K562 (cell line): ENCODE measurements around the gene RUFY2. TPM values are rescaled to one million over a fixed set of nuclear protein-coding genes. Genes with fewer than 3 reads are reported as not detected.

ENCODE experiments used
- ARID2 ChIP-seq: fragments of 450-650 bp; IDR thresholded peaks from 2 replicates; pipeline ENCODE4 v1.6.1; 2017; ENCODE audit warnings: antibody characterized with exemption, mild to moderate bottlenecking
- HDAC8 ChIP-seq: fragments of 450-650 bp; IDR thresholded peaks from 2 replicates; pipeline ENCODE4 v1.6.1; 2016; ENCODE audit warnings: mild to moderate bottlenecking, missing genetic modification characterization, moderate library complexity, missing compliant biosample characterization
- KLF13 ChIP-seq: fragments of 450-650 bp; IDR thresholded peaks from 2 replicates; pipeline ENCODE4 v1.6.1; 2016; ENCODE audit warnings: missing genetic modification characterization, low read depth, mild to moderate bottlenecking, missing compliant biosample characterization, moderate library complexity, borderline replicate concordance
- NBN ChIP-seq: fragments of 450-650 bp; IDR thresholded peaks from 2 replicates; pipeline ENCODE4 v1.6.1; 2016; ENCODE audit warnings: low read depth, mild to moderate bottlenecking
- TCF7L2 ChIP-seq: fragments of 150-350 bp; IDR thresholded peaks from 2 replicates; pipeline ENCODE4 v1.6.1; 2016; ENCODE audit warnings: low read depth, mild to moderate bottlenecking, low read length, moderate library complexity
- ZNF212 ChIP-seq: fragments of 450-650 bp; formaldehyde crosslinking; IDR thresholded peaks from 2 replicates; pipeline ENCODE4 v1.4.0; 2020; ENCODE audit warnings: mild to moderate bottlenecking
- ZNF253 ChIP-seq: fragments of 250-450 bp; sonication (Bioruptor Pico); conservative IDR thresholded peaks from 2 replicates; pipeline ENCODE4 v1.6.1; 2021; ENCODE audit warnings: mild to moderate bottlenecking
- ZNF316 ChIP-seq: fragments of 450-650 bp; IDR thresholded peaks from 2 replicates; pipeline ENCODE4 v1.6.1; 2016
- polyA plus RNA-seq, 8 experiments: library from polyadenylated mRNA; depleted of rRNA in 4 of 8; stranded (reverse) in 5 of 8; unstranded in 3 of 8; fragments of >200 nt; fragmentation: Nextera tagmentation in 2 of 8; fragmentation: Illumina TruSeq in 1 of 8; extraction: Ambion mirVana in 2 of 8; extraction: Trizol in 1 of 8; gene quantifications; 2 replicates each; pipeline versions ENCODE4 v1.2.1 to v1.2.3, GENCODE V29; 2011 to 2014; ENCODE audit warnings: inconsistent platforms in 1 of 8, missing spikeins in 1 of 8
- total RNA-seq, 7 experiments: library from RNA; depleted of rRNA in 6 of 7; stranded (reverse); fragments of >200 nt in 6 of 7; fragmentation: Illumina TruSeq in 2 of 7; extraction: Trizol in 2 of 7; gene quantifications; 2 replicates each; pipeline versions ENCODE4 v1.2.1 to v1.2.3, GENCODE V29; 2011 to 2021; ENCODE audit warnings: low replicate concordance in 1 of 7
- TF ChIP-seq, protein P1 (sequence below): sonication (generic); formaldehyde crosslinking; IDR thresholded peaks from 2 replicates; pipeline ENCODE4 v1.8.0; 2023; ENCODE audit warnings: missing genetic modification reagents, mild to moderate bottlenecking, borderline replicate concordance
- TF ChIP-seq, protein P2 (sequence below), 2 experiments: fragments of 450-650 bp in 1 of 2; sonication (generic) in 1 of 2; formaldehyde crosslinking in 1 of 2; IDR thresholded peaks in 1 of 2; conservative IDR thresholded peaks in 1 of 2; 2 replicates each; pipeline versions ENCODE4 v1.6.1 to v1.8.1; 2016 to 2023; ENCODE audit warnings: mild to moderate bottlenecking in 2 of 2, moderate library complexity in 2 of 2, inconsistent platforms in 1 of 2, missing genetic modification reagents in 1 of 2
- TF ChIP-seq, protein P3 (sequence below): fragments of 250-450 bp; sonication (Bioruptor Pico); IDR thresholded peaks from 2 replicates; pipeline ENCODE4 v1.5.0; 2021; ENCODE audit warnings: mild to moderate bottlenecking, moderate library complexity
- TF ChIP-seq, protein P4 (sequence below): sonication (generic); formaldehyde crosslinking; IDR thresholded peaks from 2 replicates; pipeline ENCODE4 v1.8.1; 2023; ENCODE audit warnings: mild to moderate bottlenecking, missing genetic modification reagents, moderate library complexity
- TF ChIP-seq, protein P5 (sequence below), 2 experiments: fragments of 250-450 bp in 1 of 2; fragments of 450-650 bp in 1 of 2; sonication (Bioruptor Pico) in 1 of 2; IDR thresholded peaks; 2 replicates each; pipeline versions ENCODE4 v1.6.1 to v1.8.0; 2016 to 2021; ENCODE audit warnings: mild to moderate bottlenecking in 2 of 2, moderate library complexity in 2 of 2, missing compliant biosample characterization in 1 of 2, missing genetic modification characterization in 1 of 2

Gene RUFY2
- total and polyA plus RNA-seq, 9 of the 15 experiments (the other 6 are each of a cell fraction or from before 2014, with no cell fraction given): 3.7 to 20.1 (median 12.6) TPM

DNA sequence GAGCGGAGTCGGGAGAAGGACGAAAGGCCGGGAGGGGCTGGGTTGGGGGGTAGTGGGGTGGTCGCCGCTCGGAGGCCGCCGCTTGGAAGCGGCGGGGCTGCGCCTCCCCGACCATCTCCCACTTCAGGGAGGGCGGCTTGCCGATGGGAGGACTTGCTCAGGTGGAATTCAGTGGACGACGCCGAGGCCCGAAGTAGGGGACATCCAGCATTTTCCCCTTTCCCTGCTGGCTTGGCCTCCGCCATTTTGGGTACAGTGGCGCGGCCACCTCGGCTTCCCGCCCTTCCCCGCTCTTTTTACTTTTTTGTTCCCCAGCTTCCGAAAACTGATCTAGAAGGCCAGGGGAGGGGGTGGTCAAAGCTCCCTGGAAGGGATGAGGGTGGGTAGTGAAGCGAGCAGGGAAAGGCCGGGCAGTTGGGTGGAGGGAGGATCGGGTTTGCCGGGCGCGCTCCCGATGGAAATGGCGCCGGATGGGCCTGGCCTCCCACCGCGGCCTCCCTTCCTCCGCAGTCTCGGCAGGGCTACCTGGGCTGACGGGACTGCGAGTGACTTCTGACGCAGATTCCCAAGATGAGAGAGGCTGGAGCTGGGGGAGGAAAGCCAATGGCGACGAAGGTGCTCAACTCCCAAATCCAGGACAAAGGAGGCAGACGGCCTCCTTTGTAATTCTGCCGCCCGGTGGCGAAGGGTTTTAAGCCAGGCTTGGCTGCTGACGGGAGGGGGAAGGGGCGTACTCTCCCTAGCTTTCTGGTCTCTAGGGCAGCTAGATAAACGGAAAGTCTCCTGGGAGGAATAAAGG, 74.6 kb downstream of the RUFY2 start, which contains the start of gene PBLD (continued):
- TF ChIP-seq NBN (peak; percentile 95), ARID2 (no peak; the same call in 1 of the 2 replicates), ZNF316 (peak; percentile 34; the same call in 1 of the 2 replicates), KLF13 (peak; percentile 83), ZNF212 (CRISPR knock-in tag) (0 out of 2 replicates have a peak, but pooled peaks have one; percentile 15), ZNF253 (CRISPR knock-in tag) (no peak), HDAC8 (tag) (no peak), TCF7L2 (no peak)
- TF ChIP-seq, protein P1, sequence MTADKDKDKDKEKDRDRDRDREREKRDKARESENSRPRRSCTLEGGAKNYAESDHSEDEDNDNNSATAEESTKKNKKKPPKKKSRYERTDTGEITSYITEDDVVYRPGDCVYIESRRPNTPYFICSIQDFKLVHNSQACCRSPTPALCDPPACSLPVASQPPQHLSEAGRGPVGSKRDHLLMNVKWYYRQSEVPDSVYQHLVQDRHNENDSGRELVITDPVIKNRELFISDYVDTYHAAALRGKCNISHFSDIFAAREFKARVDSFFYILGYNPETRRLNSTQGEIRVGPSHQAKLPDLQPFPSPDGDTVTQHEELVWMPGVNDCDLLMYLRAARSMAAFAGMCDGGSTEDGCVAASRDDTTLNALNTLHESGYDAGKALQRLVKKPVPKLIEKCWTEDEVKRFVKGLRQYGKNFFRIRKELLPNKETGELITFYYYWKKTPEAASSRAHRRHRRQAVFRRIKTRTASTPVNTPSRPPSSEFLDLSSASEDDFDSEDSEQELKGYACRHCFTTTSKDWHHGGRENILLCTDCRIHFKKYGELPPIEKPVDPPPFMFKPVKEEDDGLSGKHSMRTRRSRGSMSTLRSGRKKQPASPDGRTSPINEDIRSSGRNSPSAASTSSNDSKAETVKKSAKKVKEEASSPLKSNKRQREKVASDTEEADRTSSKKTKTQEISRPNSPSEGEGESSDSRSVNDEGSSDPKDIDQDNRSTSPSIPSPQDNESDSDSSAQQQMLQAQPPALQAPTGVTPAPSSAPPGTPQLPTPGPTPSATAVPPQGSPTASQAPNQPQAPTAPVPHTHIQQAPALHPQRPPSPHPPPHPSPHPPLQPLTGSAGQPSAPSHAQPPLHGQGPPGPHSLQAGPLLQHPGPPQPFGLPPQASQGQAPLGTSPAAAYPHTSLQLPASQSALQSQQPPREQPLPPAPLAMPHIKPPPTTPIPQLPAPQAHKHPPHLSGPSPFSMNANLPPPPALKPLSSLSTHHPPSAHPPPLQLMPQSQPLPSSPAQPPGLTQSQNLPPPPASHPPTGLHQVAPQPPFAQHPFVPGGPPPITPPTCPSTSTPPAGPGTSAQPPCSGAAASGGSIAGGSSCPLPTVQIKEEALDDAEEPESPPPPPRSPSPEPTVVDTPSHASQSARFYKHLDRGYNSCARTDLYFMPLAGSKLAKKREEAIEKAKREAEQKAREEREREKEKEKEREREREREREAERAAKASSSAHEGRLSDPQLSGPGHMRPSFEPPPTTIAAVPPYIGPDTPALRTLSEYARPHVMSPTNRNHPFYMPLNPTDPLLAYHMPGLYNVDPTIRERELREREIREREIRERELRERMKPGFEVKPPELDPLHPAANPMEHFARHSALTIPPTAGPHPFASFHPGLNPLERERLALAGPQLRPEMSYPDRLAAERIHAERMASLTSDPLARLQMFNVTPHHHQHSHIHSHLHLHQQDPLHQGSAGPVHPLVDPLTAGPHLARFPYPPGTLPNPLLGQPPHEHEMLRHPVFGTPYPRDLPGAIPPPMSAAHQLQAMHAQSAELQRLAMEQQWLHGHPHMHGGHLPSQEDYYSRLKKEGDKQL: peak; percentile 70; the same call in 1 of the 2 replicates
- TF ChIP-seq, protein P2, sequence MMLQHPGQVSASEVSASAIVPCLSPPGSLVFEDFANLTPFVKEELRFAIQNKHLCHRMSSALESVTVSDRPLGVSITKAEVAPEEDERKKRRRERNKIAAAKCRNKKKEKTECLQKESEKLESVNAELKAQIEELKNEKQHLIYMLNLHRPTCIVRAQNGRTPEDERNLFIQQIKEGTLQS (IDR thresholded peaks at IDR 0.05): no peak
- TF ChIP-seq, protein P2 (CRISPR knock-in tag; conservative IDR thresholded peaks at IDR 0.05): no peak; the same call in 1 of the 2 replicates
- TF ChIP-seq, protein P3, sequence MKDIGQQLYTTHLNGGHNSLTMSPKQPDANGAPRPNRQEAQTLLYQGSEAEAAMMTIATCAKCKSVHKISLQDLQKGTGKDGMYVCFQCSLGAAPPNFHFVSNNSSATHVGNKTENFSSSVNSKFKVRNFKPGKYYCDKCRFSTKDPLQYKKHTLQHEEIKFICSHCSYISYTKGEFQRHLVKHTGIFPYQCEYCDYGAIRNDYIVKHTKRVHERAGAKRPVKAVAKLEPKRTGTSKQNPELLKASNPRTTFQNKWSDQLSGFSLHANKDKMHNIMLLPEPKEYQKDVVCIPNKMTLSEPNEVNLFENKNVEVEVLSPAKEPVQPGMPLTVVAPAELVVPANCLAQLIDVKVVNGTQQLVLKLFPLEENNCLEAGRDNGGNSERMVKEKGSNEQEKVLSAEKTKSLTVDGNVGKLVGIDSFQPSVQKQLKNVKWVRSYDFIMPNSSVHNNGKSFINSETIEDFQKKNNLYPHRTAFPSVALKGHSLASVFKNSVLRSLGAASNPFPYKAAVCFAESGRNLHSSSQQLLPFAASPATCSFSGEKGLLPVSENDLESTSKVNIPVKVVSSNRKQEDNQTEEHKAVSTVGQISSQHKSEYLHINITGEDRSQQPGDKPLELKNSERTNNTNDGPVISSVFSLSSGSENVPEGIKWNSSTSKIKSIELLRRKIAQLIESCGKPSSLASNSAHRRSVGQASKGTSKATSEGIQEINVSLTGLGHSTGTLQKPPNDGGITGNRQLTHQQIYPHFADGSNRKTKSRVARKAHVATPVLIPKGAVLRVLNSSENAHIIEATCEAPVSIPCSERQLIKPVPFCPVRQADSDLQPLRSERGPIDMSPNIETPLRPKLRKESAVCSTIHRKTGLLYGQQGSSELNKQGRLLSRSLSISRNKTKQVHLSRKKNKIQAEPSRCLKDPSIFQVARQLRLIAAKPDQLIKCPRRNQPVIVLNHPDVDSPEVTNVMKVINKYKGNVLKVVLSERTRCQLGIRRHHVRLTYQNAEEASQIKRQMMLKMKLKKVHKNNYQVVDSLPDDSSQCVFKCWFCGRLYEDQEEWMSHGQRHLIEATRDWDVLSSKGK: no peak
- TF ChIP-seq, protein P4, sequence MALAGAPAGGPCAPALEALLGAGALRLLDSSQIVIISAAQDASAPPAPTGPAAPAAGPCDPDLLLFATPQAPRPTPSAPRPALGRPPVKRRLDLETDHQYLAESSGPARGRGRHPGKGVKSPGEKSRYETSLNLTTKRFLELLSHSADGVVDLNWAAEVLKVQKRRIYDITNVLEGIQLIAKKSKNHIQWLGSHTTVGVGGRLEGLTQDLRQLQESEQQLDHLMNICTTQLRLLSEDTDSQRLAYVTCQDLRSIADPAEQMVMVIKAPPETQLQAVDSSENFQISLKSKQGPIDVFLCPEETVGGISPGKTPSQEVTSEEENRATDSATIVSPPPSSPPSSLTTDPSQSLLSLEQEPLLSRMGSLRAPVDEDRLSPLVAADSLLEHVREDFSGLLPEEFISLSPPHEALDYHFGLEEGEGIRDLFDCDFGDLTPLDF (CRISPR knock-in tag): peak; percentile 21
- TF ChIP-seq, protein P5, sequence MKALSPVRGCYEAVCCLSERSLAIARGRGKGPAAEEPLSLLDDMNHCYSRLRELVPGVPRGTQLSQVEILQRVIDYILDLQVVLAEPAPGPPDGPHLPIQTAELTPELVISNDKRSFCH (CRISPR knock-in tag; IDR thresholded peaks at IDR 0.05): no peak
- TF ChIP-seq, protein P5 (tag; IDR thresholded peaks at IDR 0.05): peak; percentile 45; the same call in 1 of the 2 replicates
